AG04450 (cell line): Measurements from ENCODE around the gene ITGB1BP1. TPM values are rescaled to one million over a fixed set of nuclear protein-coding genes. Genes with fewer than 3 reads are reported as not detected.

Source experiments
- CTCF ChIA-PET: fragments of 300-600, 350-600 bp; formaldehyde crosslinking; extraction: SDS; loops from one replicate; lab custom pipeline; 2022; ENCODE audit warnings: antibody characterized with exemption, inconsistent platforms; lab: Charles Lee
- POLR2A ChIA-PET: fragments of 350-600 bp; formaldehyde crosslinking; extraction: SDS; loops from one replicate; lab custom pipeline; 2021; ENCODE audit warnings: antibody characterized with exemption, inconsistent platforms; lab: Yijun Ruan, JAX
- DNase-seq: peaks from one replicate; pipeline ENCODE4 v3.0.0-alpha.2; 2011; ENCODE audit warnings: low read depth, low spot score
- H3K27ac ChIP-seq: one replicate; pipeline ENCODE4 v1.5.1; 2012; ENCODE audit warnings: low read depth, low read length, control low read depth
- H3K27me3 ChIP-seq: one replicate; pipeline ENCODE4 v1.6.0; 2012; ENCODE audit warnings: low read length; ENCODE audit not compliant: control insufficient read depth, insufficient read depth
- H3K4me3 ChIP-seq: 2 replicates; pipeline ENCODE4 v1.5.1; 2011; ENCODE audit warnings: mild to moderate bottlenecking, low read depth, low read length, control low read depth
- H3K9me3 ChIP-seq: 2 replicates; pipeline ENCODE4 v1.5.1; 2012; ENCODE audit warnings: low read length; ENCODE audit not compliant: control insufficient read depth, insufficient read depth
- CTCF ChIP-seq: IDR thresholded peaks from 2 replicates; pipeline ENCODE4 v1.5.1; 2011; ENCODE audit warnings: low read depth, low read length, control low read depth, inconsistent platforms
- polyA plus RNA-seq: library from polyadenylated mRNA; depleted of rRNA; stranded (reverse); fragments of >200 nt; gene quantifications from 2 replicates; pipeline ENCODE4 v1.2.3, GENCODE V29; 2011

The ITGB1BP1 gene
- polyA plus RNA-seq, 1 experiment: 212 TPM

- no peak for TF ChIP-seq CTCF
- DNase-seq: no peak
These were observed 59.0 kb downstream of the ITGB1BP1 start for GRCh38 chr2:9364373-9364772.

GRCh38 chr2:9360701-9361100, 62.6 kb downstream of the ITGB1BP1 start:
- CTCF ChIA-PET: no interaction called here
- Histone ChIP-seq H3K27ac (no peak overlapping the region), H3K9me3 (no peaks in the 10 kb centered on the region), H3K4me3 (no peak overlapping the region), H3K27me3 (no peaks in the 10 kb centered on the region)
- POLR2A ChIA-PET: no interaction called here
- DNase-seq: no peak
- no peak for TF ChIP-seq CTCF

More at GRCh38 chr2:9364373-9364772, 59.0 kb downstream of the ITGB1BP1 start:
- Histone ChIP-seq H3K4me3 (no peak overlapping the region), H3K27ac (no peak overlapping the region), H3K27me3 (no peaks in the 10 kb centered on the region), H3K9me3 (no peaks in the 10 kb centered on the region)
- POLR2A ChIA-PET: interaction anchor here (1.0 kb wide), 1 partner anchor 9 kb away, joined by 6 read pairs; no protein-coding TSS in a partner anchor
- CTCF ChIA-PET: interaction anchor here (0.6 to 1.2 kb wide), 4 partner anchors 14 to 222 kb away, joined by 3 to 5 read pairs (median 4); no protein-coding TSS in a partner anchor

- POLR2A ChIA-PET: no interaction called here
- Histone ChIP-seq H3K27me3 (no peaks in the 10 kb centered on the region), H3K9me3 (no peaks in the 10 kb centered on the region), H3K4me3 (no peak overlapping the region), H3K27ac (no peak overlapping the region)
- DNase-seq: no peak
- CTCF ChIA-PET: interaction anchor here (0.6 to 1.9 kb wide), 4 partner anchors 11 to 220 kb away, joined by 3 to 9 read pairs (median 4); no protein-coding TSS in a partner anchor
- no peak for TF ChIP-seq CTCF
These were observed 63.2 kb downstream of the ITGB1BP1 start for GRCh38 chr2:9360110-9360509.

- CTCF ChIA-PET: interaction anchor here (0.6 to 1.9 kb wide), 4 partner anchors 10 to 219 kb away, joined by 3 to 9 read pairs (median 4); no protein-coding TSS in a partner anchor
- TF ChIP-seq CTCF: no peak
These were observed 63.9 kb downstream of the ITGB1BP1 start for GRCh38 chr2:9359463-9359862.

GRCh38 chr2:9358846-9359245, 64.5 kb downstream of the ITGB1BP1 start:
- TF ChIP-seq CTCF: no peak
- Histone ChIP-seq H3K27me3 (no peaks in the 10 kb centered on the region), H3K27ac (no peak overlapping the region), H3K4me3 (no peak overlapping the region), H3K9me3 (no peaks in the 10 kb centered on the region)
- ChIA-PET POLR2A (no interaction called here), CTCF (interaction anchor here (0.7 to 1.9 kb wide), 3 partner anchors 12 to 216 kb away, joined by 3 to 9 read pairs (median 3); no protein-coding TSS in a partner anchor)
- no peak for DNase-seq

More at GRCh38 chr2:9359463-9359862, 63.9 kb downstream of the ITGB1BP1 start:
- Histone ChIP-seq H3K9me3 (no peaks in the 10 kb centered on the region), H3K4me3 (no peak overlapping the region), H3K27ac (no peak overlapping the region), H3K27me3 (no peaks in the 10 kb centered on the region)
- POLR2A ChIA-PET: no interaction called here
- DNase-seq: no peak
